Measurements from ENCODE around the gene KCNH1. TPM values are rescaled to one million over a fixed set of nuclear protein-coding genes. Genes with fewer than 3 reads are reported as not detected.
"Not testable (repeated sequence)": the region's sequence is repeated elsewhere in the genome, so short reads cannot be mapped to it uniquely, and the experiment has no call there.

The KCNH1 gene
- total RNA-seq, 1 donor from 2014 or later = not detected

- DNase-seq (ENCODE audit: low spot score) = no peak
- intact Hi-C loops (cut with DNase I) = no loop called here
Observed at GRCh38 chr1:211113566-211113965, 20.4 kb downstream of the KCNH1 start.

- no peak for DNase-seq (ENCODE audit: low spot score)
- intact Hi-C loops (cut with DNase I) = no loop called here
Observed at GRCh38 chr1:211111351-211111750, 22.6 kb downstream of the KCNH1 start.

GRCh38 chr1:211101481-211101880 is 32.5 kb downstream of the KCNH1 start:
- DNase-seq (ENCODE audit: low spot score) = no peak
- intact Hi-C loops (cut with DNase I) = no loop called here

- DNase-seq (ENCODE audit: low spot score) = no peak
- intact Hi-C loops (cut with DNase I) = no loop called here
Observed at GRCh38 chr1:211099393-211099792, 34.6 kb downstream of the KCNH1 start.

- intact Hi-C loops (cut with DNase I) = no loop called here
- DNase-seq (ENCODE audit: low spot score) = no peak
Observed at GRCh38 chr1:211095381-211095780, 38.6 kb downstream of the KCNH1 start.

- intact Hi-C loops (cut with DNase I) = no loop called here
- no peak for DNase-seq (ENCODE audit: low spot score)
Observed at GRCh38 chr1:211092955-211093354, 41.0 kb downstream of the KCNH1 start.

- DNase-seq (ENCODE audit: low spot score) = no peak
- intact Hi-C loops (cut with DNase I) = no loop called here
Observed at GRCh38 chr1:211091867-211092266, 42.1 kb downstream of the KCNH1 start.

GRCh38 chr1:211089536-211089935 is 44.4 kb downstream of the KCNH1 start:
- no peak for DNase-seq (ENCODE audit: low spot score)

GRCh38 chr1:211088156-211088555 is 45.8 kb downstream of the KCNH1 start:
- intact Hi-C loops (cut with DNase I) = no loop called here
- DNase-seq (ENCODE audit: low spot score) = no peak

More at GRCh38 chr1:211089536-211089935, 44.4 kb downstream of the KCNH1 start:
- intact Hi-C loops (cut with DNase I) = no loop called here

GRCh38 chr1:211082824-211083223 is 51.1 kb downstream of the KCNH1 start:
- DNase-seq (ENCODE audit: low spot score) = no peak

GRCh38 chr1:211081447-211081846 is 52.5 kb downstream of the KCNH1 start:
- DNase-seq (ENCODE audit: low spot score); intact Hi-C loops (cut with DNase I): not testable (repeated sequence)

More at GRCh38 chr1:211082824-211083223, 51.1 kb downstream of the KCNH1 start:
- intact Hi-C loops (cut with DNase I) = no loop called here

- DNase-seq (ENCODE audit: low spot score) = no peak
Observed at GRCh38 chr1:211068976-211069375, 65.0 kb downstream of the KCNH1 start.

GRCh38 chr1:211066781-211067384 is 67.1 kb downstream of the KCNH1 start:
- no peak for DNase-seq (ENCODE audit: low spot score)
- intact Hi-C loops (cut with DNase I) = no loop called here

More at GRCh38 chr1:211068976-211069375, 65.0 kb downstream of the KCNH1 start:
- intact Hi-C loops (cut with DNase I) = no loop called here

GRCh38 chr1:211041838-211042237 is 92.1 kb downstream of the KCNH1 start:
- intact Hi-C loops (cut with DNase I); DNase-seq (ENCODE audit: low spot score): not testable (repeated sequence)

- DNase-seq (ENCODE audit: low spot score) = no peak
- intact Hi-C loops (cut with DNase I) = no loop called here
Observed at GRCh38 chr1:211037095-211037494, 96.9 kb downstream of the KCNH1 start.

GRCh38 chr1:211036381-211037060 is 97.4 kb downstream of the KCNH1 start:
- no peak for DNase-seq (ENCODE audit: low spot score)
- intact Hi-C loops (cut with DNase I) = no loop called here

- intact Hi-C loops (cut with DNase I) = no loop called here
- no peak for DNase-seq (ENCODE audit: low spot score)
Observed at GRCh38 chr1:211035821-211036380, 98.0 kb downstream of the KCNH1 start.

- intact Hi-C loops (cut with DNase I) = no loop called here
- DNase-seq (ENCODE audit: low spot score) = no peak
Observed at GRCh38 chr1:211033921-211034525, 99.9 kb downstream of the KCNH1 start.

GRCh38 chr1:211024901-211025300 is 109.0 kb downstream of the KCNH1 start:
- intact Hi-C loops (cut with DNase I) = no loop called here
- DNase-seq (ENCODE audit: low spot score) = no peak

- no peak for DNase-seq (ENCODE audit: low spot score)
- intact Hi-C loops (cut with DNase I) = no loop called here
Observed at GRCh38 chr1:211019266-211019665, 114.7 kb downstream of the KCNH1 start.

GRCh38 chr1:211018690-211019089 is 115.3 kb downstream of the KCNH1 start:
- intact Hi-C loops (cut with DNase I) = no loop called here
- DNase-seq (ENCODE audit: low spot score) = no peak

Data from cardiac septum (tissue), 1 donor.